ENCODE measurements around the gene SIGLECL1. TPM values are rescaled to one million over a fixed set of nuclear protein-coding genes. Genes with fewer than 3 reads are reported as not detected.

SIGLECL1 gene
- total RNA-seq, 6 experiments from 2014 or later, result not detected

- Histone ChIP-seq H3K4me3 (no peak overlapping the region), H3K9me3 (no peaks in the 10 kb centered on the region), H3K4me1 (no peaks in the 10 kb centered on the region), H3K27me3 (no peaks in the 10 kb centered on the region), H3K36me3 (no peaks in the 10 kb centered on the region), H3K27ac (no peak overlapping the region)
- TF ChIP-seq, protein P1, sequence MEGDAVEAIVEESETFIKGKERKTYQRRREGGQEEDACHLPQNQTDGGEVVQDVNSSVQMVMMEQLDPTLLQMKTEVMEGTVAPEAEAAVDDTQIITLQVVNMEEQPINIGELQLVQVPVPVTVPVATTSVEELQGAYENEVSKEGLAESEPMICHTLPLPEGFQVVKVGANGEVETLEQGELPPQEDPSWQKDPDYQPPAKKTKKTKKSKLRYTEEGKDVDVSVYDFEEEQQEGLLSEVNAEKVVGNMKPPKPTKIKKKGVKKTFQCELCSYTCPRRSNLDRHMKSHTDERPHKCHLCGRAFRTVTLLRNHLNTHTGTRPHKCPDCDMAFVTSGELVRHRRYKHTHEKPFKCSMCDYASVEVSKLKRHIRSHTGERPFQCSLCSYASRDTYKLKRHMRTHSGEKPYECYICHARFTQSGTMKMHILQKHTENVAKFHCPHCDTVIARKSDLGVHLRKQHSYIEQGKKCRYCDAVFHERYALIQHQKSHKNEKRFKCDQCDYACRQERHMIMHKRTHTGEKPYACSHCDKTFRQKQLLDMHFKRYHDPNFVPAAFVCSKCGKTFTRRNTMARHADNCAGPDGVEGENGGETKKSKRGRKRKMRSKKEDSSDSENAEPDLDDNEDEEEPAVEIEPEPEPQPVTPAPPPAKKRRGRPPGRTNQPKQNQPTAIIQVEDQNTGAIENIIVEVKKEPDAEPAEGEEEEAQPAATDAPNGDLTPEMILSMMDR (IDR thresholded peaks at IDR 0.05), result no peak
- TF ChIP-seq POLR2A (IDR thresholded peaks at IDR 0.05), result no peak
- DNase-seq (no peak), ATAC-seq (no peak)
- 61% methylated on average over 7 of the region's 8 CpGs for WGBS (ENCODE audit: insufficient coverage, low coverage, low lambda C conversion rate, missing lambda C conversion rate)
- intact Hi-C loops (cut with DNase I), result no loop called here
Observed at GRCh38 chr19:51274049-51274770, 23.3 kb downstream of the SIGLECL1 start.

DNA sequence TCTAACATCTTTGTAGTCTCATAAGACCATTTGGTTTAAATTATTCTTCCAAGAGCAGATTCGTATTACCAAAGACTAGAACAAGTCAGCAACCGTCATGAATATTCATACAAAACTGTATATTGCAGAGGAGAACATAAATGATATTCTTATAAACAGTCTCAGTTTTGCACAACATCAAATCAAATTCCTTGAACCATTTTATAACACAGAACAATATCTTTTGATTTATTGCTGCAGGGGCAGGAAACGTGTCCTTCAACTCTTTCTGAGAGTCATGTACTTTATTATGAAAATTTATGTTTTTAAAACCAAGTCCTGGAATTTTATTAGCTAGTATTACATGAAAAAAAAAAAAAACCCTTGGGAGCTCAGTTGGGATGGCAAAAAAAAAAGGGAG lies 26.2 kb downstream of the SIGLECL1 start:
- no peaks in the 10 kb centered on the region for H3K9me3 ChIP-seq
- ATAC-seq (no peak), DNase-seq (no peak)
- H3K4me1 ChIP-seq, result no peaks in the 10 kb centered on the region
- no peak overlapping the region for H3K4me3 ChIP-seq
- WGBS (ENCODE audit: insufficient coverage, low coverage, low lambda C conversion rate, missing lambda C conversion rate), result 38% methylated on average over 3 of the region's 3 CpGs
- H3K36me3 ChIP-seq, result no peaks in the 10 kb centered on the region
- H3K27me3 ChIP-seq, result no peaks in the 10 kb centered on the region
- no peak overlapping the region for H3K27ac ChIP-seq
- no peak for TF ChIP-seq POLR2A (IDR thresholded peaks at IDR 0.05)
- TF ChIP-seq, protein P1 (IDR thresholded peaks at IDR 0.05), result no peak
- intact Hi-C loops (cut with DNase I), result no loop called here

- no peaks in the 10 kb centered on the region for H3K4me1 ChIP-seq
- no peak for TF ChIP-seq POLR2A (IDR thresholded peaks at IDR 0.05)
- TF ChIP-seq, protein P1 (IDR thresholded peaks at IDR 0.05), result no peak
- no peaks in the 10 kb centered on the region for H3K36me3 ChIP-seq
- no CpG with 5 or more reads among the region's 4 CpGs for WGBS (ENCODE audit: insufficient coverage, low coverage, low lambda C conversion rate, missing lambda C conversion rate)
- no peaks in the 10 kb centered on the region for H3K9me3 ChIP-seq
- intact Hi-C loops (cut with DNase I), result no loop called here
- DNase-seq (no peak), ATAC-seq (no peak)
- H3K4me3 ChIP-seq, result no peak overlapping the region
- no peak overlapping the region for H3K27ac ChIP-seq
- H3K27me3 ChIP-seq, result no peaks in the 10 kb centered on the region
Observed at GRCh38 chr19:51282335-51282734, 31.5 kb downstream of the SIGLECL1 start.

DNA sequence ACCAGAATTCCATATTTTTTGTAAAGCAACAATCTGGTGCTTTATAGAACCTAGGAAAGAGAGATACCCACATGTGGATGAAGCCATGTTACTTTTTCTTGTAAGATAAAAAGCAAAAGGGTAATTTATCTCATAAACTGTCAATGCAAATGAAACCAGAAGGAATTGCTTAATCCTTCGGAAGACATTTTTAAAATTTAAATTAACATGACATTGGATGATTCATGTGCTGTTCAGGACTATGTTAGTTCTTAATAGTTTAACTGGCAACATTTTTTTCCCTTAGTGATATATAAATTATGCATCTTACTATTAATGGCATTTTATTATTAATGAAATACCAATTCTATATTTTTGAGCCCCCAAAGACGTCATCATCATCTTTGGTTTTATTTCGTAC lies 34.8 kb downstream of the SIGLECL1 start:
- no peaks in the 10 kb centered on the region for H3K36me3 ChIP-seq
- H3K4me3 ChIP-seq, result no peak overlapping the region
- DNase-seq, result no peak
- H3K27ac ChIP-seq, result no peak overlapping the region
- no peaks in the 10 kb centered on the region for H3K9me3 ChIP-seq
- ATAC-seq, result no peak
- H3K4me1 ChIP-seq, result no peaks in the 10 kb centered on the region
- no peaks in the 10 kb centered on the region for H3K27me3 ChIP-seq
- intact Hi-C loops (cut with DNase I), result no loop called here
- WGBS (ENCODE audit: insufficient coverage, low coverage, low lambda C conversion rate, missing lambda C conversion rate), result 56% methylated on average over 3 of the region's 3 CpGs
- no peak for TF ChIP-seq POLR2A (IDR thresholded peaks at IDR 0.05)
- TF ChIP-seq, protein P1 (IDR thresholded peaks at IDR 0.05), result no peak
